CD4-positive, alpha-beta T cell treated with Interferon gamma for 1 hour (primary cell): ENCODE data around the gene SLC2A13.
"Not testable (repeated sequence)": the region's sequence is repeated elsewhere in the genome, so short reads cannot be mapped to it uniquely, and the experiment has no call there.

ENCODE experiments used
- DNase-seq: peaks from one replicate; pipeline ENCODE4 v3.0.0-alpha.2; 2020

SLC2A13 gene

DNA sequence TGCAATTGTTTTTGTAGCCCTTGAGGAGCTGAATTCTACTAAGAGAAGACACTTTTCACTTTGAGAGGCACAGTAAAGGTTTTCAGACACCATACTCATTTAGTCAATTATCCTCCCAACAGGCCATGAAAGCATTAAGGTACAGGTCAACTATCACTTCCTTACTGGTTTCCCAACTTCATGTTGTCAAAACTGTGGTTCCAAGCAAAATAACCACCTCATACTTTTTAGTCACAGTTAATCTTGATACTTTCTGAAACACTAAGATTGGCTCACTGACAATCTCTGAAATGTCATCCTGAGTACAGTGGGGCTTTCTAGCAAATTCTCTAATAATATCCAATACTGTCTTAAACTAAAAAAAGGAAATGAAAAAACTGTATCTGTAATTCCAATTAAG, 71.7 kb downstream of the SLC2A13 start:
- DNase-seq = no peak

DNA sequence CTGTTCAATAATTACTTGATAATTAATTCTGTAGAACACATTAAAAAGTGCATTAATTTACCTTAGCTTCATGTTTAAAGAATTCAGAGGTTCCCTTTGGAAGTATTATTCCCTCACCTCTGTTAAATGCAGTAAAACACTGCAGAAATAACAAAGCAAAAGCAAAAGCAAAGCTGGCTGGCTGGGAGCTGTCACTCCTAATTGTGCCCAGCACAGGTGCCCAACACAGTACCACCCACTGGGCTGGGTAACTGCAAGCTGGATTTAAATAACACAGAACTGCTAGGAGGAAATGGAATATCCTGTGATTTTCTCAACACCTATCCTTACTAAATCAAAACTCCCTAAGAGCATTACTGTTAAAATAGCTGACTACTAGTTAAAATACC, 72.6 kb downstream of the SLC2A13 start:
- no peak for DNase-seq

DNA sequence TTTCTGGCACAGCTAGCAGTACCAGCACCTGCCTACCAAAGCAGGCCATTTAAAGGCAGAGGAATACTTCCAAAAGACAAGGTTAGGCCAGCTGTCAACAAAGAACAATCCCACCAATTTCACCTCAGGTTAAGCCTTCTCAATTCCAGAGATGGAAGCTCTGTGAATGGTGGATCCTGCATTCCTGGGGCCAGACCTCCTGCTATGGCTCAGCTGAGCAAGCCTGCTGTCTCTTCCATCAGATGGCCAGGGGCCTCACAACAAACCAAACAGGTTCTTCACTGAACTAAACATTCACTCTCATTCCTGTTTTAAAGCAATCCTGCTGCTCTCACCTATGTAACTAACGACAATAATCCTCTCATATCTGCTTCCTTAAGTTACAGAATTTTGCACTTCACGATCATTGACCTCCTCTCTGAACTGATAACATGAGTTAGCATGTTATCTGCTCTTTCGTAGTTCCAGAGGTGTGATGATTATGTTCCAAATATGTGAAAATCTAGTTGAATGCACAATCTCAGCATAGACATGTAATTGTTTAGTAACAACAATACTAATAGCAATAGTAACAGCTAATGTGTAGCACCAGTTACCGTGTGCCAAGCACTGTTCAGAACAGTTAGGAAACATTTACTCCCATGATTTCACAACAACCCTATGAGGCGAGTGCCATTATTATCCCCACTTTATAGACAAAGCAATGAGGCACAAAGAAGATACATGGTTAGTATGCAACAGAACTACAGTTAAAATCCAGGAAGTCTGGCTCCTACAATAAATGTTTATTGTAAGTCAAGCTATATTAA, 73.2 kb downstream of the SLC2A13 start:
- DNase-seq = no peak

DNA sequence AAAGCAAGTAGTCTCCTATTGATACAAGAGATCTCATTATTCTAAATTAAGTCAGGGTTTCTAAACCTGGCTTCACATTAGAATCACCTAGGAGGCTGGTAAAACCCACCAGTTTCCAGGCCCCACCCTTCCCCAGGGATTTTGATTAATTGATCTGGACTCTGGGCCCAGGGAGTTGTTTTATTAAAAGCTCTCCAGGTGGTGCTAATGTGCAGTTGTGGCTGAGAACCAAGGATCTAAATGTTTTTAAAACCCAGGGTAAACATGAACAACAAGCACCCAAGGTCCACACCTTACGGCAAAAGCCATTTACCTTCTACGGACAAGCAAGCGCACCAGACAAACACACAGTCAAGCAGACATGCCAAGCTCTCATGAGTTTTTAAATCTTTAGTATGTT, 73.9 kb downstream of the SLC2A13 start:
- DNase-seq = no peak

DNA sequence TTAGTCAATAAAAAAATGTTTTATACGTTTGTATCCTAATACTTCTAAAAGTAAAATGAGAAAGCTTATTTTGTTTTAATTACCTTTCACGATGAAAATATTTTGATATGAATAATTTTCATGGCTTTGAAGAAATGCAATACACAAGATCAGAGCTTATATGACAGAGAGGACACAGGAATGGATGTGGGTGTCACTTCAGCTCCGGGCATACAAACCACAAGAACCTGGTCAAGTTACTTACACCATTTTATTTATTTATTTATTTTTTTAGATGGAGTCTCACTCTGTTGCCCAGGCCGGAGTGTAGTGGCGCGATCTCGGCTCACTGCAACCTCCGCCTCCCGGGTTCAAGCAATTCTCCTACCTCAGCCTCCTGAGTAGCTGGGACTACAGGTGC, 74.9 kb downstream of the SLC2A13 start:
- not testable (repeated sequence) for DNase-seq

DNA sequence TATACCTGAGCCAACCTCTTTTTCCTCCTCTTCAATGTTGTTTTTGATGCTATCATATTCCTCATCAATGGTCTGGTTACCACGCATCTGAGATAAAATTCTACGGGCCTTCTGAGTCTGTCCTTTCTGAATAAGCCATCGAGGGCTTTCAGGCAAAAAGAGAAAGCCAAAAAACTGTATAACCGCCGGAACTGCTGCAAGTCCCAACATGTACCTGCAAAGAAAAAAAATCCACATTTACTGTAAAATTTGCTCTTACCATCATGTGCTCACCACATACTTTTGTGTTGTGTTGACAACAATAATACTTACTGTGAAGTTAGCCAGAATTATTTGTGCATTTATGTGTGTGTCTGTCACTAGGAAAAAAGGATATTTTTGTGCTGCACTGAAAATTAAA, 77.6 kb downstream of the SLC2A13 start:
- no peak for DNase-seq

DNA sequence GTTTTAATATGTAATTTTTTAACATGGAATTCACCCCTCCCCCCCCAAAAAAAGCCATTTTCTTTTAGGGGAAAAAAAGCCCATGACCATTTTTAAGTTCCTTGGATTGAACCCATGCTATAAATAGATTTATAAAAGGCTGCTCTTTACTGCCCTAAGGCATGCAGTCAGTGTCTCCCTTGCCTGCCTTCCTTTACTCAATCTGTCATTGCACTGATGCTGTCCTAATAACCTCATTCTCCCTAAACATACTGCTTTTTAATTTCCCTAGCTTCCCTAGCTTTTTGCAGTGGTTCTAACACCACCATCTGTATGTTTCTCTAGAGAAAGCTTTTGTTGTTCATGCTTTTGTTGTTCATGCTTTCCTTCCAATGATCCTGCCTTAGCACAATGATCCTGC, 83.0 kb downstream of the SLC2A13 start:
- no peak for DNase-seq

DNA sequence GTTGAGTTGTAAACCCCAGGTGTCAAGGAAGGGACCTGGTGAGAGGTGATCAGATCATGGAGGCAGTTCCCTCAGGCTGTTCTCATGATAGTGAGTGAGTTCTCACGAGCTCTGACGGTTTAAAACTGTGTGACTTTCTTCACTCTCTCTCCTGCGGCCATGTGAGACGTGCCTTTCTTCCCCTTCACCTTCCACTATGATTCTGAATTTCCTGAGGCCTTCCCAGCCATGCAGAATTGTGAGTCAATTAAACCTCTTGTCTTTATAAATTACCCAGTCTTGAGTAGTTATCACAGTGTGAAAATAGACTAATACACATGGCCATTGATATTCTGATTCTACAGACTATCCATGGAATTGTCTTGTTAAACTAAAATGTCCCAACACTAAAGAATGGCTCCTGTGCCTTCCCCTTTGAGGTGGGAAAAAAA, 85.6 kb downstream of the SLC2A13 start:
- no peak for DNase-seq

DNA sequence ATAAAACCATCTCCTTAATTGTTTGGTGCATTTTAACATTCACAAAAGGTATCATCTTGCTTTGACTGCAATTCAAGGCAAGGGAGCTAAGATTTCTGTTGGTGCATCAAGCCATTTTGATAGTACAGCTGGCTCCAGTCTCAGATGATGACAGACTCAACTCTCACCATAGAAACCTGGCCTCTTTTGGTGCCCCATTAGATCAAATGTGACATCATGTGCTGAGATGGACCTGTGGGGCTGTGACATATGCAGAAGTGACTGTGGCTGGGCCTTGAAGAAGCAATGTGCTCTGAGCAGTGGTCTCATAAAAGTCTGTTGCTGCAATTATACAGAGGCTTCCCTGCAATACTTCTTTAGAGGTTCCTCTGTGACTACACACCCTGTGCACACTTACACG, 88.4 kb downstream of the SLC2A13 start:
- DNase-seq = no peak

DNA sequence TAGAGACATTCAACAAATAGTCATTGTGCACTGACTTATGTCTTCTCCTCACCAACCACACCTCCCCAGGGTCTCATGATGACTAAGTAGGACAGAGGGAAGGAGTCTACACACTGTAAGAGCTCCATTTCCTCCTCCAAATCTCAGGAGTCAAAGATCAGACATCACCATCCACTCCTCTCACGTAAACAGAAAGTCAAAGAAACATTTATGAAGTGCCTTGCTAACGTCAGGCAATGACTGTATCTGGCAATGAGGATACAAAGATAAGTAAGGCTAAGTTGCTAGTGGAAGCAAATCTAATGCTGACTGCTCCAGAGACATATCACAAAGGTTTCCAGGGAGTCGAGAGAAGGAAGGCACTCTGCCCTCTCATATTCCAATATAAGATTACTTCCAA, 88.9 kb downstream of the SLC2A13 start:
- DNase-seq = no peak

DNA sequence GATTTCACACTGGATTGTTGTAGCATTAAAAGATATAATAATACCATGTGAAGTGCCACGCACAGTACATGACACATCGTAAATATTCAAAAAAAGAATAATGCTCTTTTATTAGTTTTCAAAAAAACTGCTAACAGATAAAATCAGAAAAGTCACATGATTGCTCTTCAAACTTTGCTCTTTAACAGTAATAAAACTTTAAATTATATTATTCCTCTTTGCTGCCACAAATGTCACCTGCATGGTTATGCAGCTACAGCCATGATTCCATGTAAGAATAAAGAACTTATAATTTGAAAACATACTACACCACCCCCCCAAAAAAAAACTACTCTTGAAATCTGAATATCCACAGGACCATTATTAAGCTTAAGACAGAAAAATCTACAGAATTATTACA, 90.0 kb downstream of the SLC2A13 start:
- DNase-seq = no peak

DNA sequence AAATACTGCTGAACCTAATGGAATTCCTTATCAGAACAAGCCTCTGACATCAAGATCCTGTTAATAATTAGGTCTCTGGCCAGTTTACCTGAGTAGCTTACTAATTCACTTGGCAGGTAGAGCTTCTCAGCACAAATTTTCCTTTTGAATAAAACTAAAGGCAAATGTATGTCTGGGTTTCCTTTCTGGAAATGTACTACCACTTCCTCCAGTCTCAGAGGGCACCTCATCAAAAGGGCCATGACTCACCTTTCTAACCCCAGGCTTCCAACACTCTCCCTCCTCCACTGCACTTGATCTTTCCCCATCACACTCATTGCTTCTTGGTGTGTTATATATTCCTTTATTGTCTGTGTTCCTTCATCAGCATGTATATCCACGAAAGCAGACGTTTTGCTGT, 90.5 kb downstream of the SLC2A13 start:
- DNase-seq = no peak

DNA sequence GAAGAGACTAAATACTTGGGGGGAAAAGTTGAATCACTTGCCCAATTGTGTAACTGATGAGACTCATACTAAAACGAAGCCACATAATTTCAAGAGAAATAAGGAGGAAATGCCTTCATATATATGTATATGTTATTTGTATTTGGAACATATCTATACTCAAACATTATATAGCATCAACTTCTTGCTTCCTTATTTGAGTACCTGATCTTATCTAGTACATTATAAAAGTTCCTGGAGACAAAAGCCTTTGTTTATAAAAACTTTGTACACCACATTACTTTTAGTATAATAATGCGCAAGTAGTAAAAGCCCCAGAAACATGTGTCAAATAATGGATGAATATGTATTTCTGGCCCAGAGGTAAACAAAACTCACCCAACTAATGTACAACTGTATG, 92.0 kb downstream of the SLC2A13 start:
- no peak for DNase-seq

DNA sequence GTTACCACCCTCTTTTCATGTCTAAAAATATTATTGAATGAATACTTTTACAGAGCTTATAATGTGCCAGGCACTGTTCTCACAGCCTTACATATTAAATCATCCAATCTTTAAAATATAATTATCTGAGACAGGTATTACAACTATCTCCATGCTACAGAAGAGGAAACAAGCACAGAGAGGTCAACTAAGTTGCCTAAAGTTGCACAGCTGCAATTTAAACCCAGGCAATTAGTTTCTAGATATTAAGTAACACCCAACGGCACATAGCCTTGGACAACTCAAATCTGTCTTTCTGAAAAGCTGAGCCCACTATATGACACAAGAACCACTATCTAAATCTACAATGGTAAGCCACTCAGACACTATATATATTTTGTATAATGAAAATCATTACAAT, 92.6 kb downstream of the SLC2A13 start:
- DNase-seq = no peak

DNA sequence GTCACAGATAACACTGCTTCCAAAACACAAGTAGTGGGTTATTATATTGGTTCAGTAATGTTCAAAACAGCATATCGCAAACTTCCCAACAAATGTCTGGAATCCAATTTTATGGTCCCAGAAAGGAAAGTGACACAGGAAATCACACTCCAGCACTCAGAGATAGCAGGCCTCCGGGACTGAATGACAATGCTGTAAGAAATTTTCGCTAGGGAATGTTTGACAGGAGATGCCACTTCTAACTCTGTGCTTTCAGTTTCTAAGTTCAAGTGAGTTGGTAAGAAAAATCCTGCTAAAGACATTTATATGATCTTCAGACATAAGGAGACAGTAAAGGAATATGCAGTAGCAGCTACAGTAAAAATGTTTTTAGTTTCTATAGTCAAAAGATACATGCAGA, 93.2 kb downstream of the SLC2A13 start:
- no peak for DNase-seq

DNA sequence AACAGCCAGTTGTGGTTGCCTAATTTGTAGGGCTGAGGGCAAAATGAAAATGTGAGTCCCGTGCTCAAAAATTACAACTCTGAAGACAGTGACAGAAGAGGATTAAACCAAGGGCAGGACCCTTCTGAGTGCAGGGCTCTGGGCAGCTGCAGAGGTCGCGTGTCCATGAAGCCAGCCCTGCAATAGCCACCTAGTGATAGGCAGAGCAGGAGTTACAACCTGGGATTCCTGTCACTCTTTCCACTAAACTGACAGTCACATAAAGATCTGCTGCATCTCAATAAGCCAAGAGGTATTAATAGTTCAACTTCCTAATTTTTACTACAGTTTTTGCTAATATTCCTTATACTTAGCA, 94.1 kb downstream of the SLC2A13 start:
- no peak for DNase-seq

DNA sequence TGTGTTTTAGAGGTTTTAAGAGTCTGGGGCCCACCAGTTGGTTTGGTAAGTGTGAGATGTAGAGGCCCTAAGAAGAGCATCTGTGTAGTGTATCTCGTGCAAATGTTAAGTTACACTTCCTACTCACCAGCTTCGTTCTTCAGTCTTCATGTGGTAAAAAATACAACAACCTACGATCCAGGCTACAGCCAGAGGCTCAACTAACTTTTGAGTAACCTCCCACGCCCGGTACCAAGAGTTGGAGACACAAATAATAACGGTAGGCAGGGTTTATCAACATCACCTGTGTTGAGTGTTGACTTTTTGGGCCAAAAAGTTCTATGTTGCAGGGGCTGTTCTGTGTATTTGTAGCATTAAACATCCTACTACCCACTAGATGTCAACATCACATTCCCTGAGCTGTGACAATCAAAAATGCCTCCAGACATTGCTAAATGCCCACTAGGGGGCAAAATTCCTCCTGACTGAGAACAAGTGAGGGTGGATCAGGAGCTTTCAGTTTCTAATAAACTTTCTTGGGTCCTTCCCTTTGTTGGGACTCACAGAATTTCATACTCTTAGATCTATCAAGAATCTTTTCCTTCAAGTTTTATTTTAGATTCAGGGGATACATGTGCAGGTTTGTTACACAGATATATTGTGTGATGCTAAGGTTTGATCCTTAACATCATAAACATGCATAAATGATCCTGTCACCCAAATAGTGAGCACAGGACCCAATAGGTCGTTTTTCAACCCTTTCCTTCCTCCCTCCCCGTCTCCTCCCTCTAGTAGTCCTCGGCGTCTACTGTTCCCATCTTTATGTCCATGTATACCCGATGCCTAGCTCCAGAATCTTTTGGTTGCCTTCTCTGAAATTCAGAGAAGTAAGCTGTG, 94.7 kb downstream of the SLC2A13 start:
- peak; percentile 39 for DNase-seq

DNA sequence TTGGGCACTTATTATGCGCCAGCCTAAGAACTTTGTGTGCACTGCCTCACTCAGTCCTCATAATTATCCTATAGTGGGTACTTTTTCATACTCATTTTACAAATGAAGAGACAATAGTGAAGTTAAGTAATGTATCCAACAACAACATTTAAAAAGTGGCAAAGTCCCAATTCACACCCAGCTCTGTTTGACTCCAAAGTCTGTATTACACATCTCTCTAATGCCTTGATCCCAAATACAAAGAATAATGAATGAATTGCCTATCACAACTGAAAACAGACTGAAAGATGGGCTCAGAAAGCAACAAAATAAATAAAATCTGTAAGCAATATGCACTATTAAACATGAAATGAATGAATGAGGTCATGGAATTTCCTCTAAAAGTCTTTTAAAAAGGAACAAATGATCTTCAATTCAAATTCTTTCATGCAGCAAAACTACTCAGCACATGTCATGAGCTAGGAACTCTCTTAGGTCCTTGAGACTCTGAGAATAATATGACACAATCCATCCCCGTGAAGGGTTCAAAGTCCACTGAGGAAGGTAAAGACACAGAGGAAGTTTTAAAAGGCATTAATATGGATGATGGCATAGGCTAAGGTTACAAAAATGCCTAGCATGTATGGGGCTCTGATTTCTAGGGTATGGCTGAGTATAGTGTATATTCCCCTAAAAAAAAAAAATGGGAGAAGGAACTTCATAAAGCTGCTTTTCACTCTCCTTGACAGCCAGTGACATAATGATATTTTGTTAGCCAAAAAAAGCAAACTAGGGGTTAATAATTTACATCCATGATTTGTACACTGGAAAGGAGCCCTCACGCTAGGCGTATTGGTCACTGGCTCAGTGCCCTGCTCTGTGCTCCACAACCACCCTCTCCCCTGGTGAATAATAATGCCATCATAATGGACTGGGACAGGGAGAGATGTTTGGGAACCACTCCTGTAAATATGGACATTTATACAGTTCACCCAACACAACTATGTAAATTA, 103.4 kb downstream of the SLC2A13 start:
- DNase-seq = no peak

DNA sequence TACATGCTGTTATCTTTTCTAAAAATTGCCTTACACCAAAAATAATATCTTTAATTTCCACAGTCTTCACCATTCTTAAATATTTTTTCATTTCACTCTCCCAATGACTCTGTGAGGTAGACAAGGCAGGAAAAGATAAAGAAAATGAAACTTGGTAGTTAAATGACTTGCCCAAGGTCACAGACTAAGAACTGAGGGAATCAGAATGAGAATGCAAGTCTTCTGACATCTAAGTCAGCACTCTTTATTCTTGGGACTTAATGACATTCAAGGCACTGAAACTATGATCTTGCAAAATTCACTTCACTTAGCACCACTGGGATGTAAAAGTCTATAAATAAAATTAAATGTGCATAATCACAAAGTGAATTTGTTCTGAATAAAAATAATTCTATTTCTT, 104.5 kb downstream of the SLC2A13 start:
- DNase-seq = no peak

DNA sequence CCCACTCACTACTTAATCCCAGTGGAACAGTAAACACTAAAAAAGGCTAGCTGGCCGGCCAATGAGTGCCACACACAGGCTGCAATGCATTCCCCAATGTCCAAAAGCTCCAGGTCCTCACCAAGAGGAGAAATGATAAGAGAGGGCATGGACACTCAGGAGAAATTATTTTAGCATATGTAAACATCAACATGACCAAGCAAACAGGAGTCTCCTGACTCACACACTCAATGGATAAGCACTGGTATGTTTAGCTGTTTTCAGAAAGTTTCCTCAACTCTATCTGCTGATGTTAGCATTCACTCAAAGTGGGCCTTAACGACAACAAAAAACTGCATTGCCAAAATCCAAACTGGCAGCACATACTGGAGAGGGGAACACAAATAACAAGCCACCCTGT, 105.0 kb downstream of the SLC2A13 start:
- no peak for DNase-seq

DNA sequence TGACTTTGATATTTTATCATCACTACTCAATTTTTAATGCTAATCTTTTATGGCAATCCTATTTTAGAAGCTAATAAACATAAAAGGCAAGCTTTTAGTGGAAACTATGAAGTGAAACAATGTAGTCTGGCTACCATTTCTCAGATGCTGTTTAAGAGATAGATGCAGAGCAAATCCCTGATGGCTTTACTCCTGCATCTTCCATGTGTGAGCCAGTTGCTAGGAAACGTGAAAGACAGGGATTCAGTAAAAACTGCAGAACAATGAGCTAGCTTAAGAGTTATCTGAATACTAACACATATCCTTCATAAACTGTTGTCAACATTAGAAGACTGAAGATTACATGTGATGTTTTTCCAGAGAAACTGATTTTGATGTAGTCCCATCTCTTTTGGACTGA, 112.6 kb downstream of the SLC2A13 start:
- no peak for DNase-seq

DNA sequence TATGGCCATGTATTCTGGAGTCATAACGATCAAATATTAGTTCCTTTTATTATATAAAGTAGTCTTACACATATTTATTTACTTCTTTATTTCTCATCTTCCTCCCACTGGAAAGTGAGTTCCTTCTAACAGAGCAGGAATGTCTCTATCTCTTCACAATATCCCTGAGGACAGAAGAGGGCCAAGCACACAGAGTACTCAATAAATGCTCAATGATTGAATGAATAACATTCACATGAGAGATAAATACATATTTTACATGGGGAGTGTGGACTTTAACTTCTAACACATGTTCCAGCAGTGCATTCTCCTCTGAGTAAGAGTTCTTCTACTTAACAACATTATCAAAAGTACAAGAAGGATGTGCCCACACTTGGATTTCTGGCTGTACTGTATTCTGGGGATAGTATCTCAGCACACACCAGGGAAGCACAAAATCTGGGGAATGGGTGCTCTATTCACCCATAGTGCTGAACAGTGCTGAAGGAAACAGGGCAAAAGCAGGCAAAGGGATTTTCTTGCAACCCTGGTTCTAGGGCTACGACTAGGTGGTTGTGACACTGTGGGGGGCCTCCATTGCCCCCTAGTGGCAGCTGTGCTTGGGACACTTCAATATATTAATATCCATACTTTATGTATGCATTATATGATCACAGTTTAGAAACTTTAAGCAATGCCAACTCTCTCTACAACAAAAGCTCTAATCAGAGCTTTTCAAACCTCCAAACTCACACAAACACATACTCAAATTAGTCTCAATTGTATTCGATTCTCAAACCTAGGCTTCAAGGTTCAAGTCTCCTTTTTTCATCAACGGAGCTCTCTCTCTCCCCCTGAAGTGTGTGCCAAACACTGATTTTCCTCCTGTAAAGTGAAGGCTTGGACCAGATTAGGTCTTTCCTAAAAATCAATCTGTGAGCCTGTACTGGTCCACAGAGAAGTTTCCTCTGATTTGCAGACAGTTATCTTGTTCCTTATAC, 115.5 kb downstream of the SLC2A13 start:
- peak; percentile 7 for DNase-seq
